H1 (cell line): ENCODE measurements around the gene COL11A1. TPM values are rescaled to one million over a fixed set of nuclear protein-coding genes. Genes with fewer than 3 reads are reported as not detected.

ENCODE experiments used
- CTCF ChIA-PET: fragments of 300-600 bp; sonication (Branson Sonifier 250); formaldehyde crosslinking; loops from one replicate; lab custom pipeline; 2021; ENCODE audit not compliant: partially characterized antibody; lab: Charles Lee
- POLR2A ChIA-PET: fragments of 300-600 bp; sonication (Branson Sonifier 250); formaldehyde crosslinking; loops from one replicate; lab custom pipeline; 2021; ENCODE audit warnings: inconsistent platforms; ENCODE audit not compliant: partially characterized antibody; lab: Charles Lee
- DNase-seq, 2 experiments: peaks; one replicate each; pipeline versions ENCODE4 v3.0.0 to v3.0.0-alpha.2; 2010 to 2022; ENCODE audit warnings: low spot score in 2 of 2, low read depth in 1 of 2, mixed read lengths in 1 of 2
- FAIRE-seq: peaks from 2 replicates; lab custom pipeline; 2011; peaks lifted over from hg19 to GRCh38; lab: Jason Lieb, UNC
- H2AFZ ChIP-seq: 2 replicates; pipeline ENCODE4 v1.8.1; 2012; ENCODE audit warnings: low read length, inconsistent platforms
- H2AK5ac ChIP-seq: 2 replicates; pipeline ENCODE4 v1.6.1; 2013; ENCODE audit warnings: low read depth, low read length
- H2BK120ac ChIP-seq: replicated peaks from 2 replicates; pipeline ENCODE3; 2013; ENCODE audit warnings: low read depth, low read length, inconsistent platforms
- H2BK12ac ChIP-seq: 2 replicates; pipeline ENCODE4 v1.6.1; 2013; ENCODE audit warnings: low read depth, low read length
- H2BK15ac ChIP-seq: 2 replicates; pipeline ENCODE4 v1.6.1; 2013; ENCODE audit warnings: low read length
- H2BK20ac ChIP-seq: 2 replicates; pipeline ENCODE4 v1.6.1; 2013; ENCODE audit warnings: low read length
- H2BK5ac ChIP-seq: 2 replicates; pipeline ENCODE4 v1.6.1; 2013; ENCODE audit warnings: low read depth, low read length
- H3K14ac ChIP-seq: 2 replicates; pipeline ENCODE4 v1.6.1; 2013; ENCODE audit warnings: inconsistent platforms; ENCODE audit not compliant: insufficient read length
- H3K18ac ChIP-seq: 2 replicates; pipeline ENCODE4 v1.6.1; 2013; ENCODE audit warnings: low read length; ENCODE audit errors: extremely low read depth
- H3K23ac ChIP-seq: 2 replicates; pipeline ENCODE4 v1.6.1; 2013; ENCODE audit warnings: inconsistent platforms; ENCODE audit not compliant: insufficient read length
- H3K23me2 ChIP-seq: 2 replicates; pipeline ENCODE4 v1.6.1; 2013; ENCODE audit warnings: low read depth, low read length
- H3K27ac ChIP-seq: 2 replicates; pipeline ENCODE4 v1.6.1; 2011; ENCODE audit warnings: low read depth, low read length, inconsistent platforms
- H3K27me3 ChIP-seq, 4 experiments: replicated peaks in 1 of 4; 1 replicate in 1 of 4; 2 replicates in 3 of 4; pipeline versions ENCODE4 v1.6.1 to v1.8.1; 2011 to 2013; ENCODE audit warnings: low read length in 3 of 4, mild to moderate bottlenecking in 3 of 4, inconsistent platforms in 2 of 4, mixed read lengths in 2 of 4, moderate library complexity in 1 of 4; ENCODE audit not compliant: control insufficient read depth in 3 of 4, insufficient read depth in 3 of 4; ENCODE audit errors: extremely low read depth in 1 of 4
- H3K36me3 ChIP-seq, 4 experiments: 2 replicates each; pipeline versions ENCODE4 v1.6.1 to v1.8.1; 2011 to 2013; ENCODE audit warnings: mild to moderate bottlenecking in 4 of 4, low read length in 3 of 4, moderate library complexity in 2 of 4, control low read depth in 1 of 4, inconsistent platforms in 1 of 4; ENCODE audit not compliant: insufficient read depth in 4 of 4, control insufficient read depth in 2 of 4
- H3K4ac ChIP-seq: replicated peaks from 2 replicates; pipeline ENCODE3; 2013; ENCODE audit warnings: low read length, low read depth, mixed read lengths, inconsistent platforms; ENCODE audit not compliant: insufficient read length
- H3K4me1 ChIP-seq, 4 experiments: replicated peaks in 1 of 4; 1 replicate in 1 of 4; 2 replicates in 3 of 4; pipeline versions ENCODE4 v1.6.1 to v1.8.1; 2011 to 2013; ENCODE audit warnings: low read length in 3 of 4, inconsistent platforms in 2 of 4, mixed read lengths in 1 of 4; ENCODE audit not compliant: insufficient read depth in 4 of 4, control insufficient read depth in 3 of 4
- H3K4me2 ChIP-seq, 2 experiments: 2 replicates each; pipeline versions ENCODE4 v1.6.1 to v1.8.1; 2011 to 2013; ENCODE audit warnings: low read depth in 2 of 2, low read length in 2 of 2, control low read depth in 1 of 2, inconsistent platforms in 1 of 2, mild to moderate bottlenecking in 1 of 2; ENCODE audit not compliant: insufficient read depth in 1 of 2
- H3K4me3 ChIP-seq, 4 experiments: fragments of 200-600, 300-600 bp in 1 of 4; sonication (generic), shearing (Covaris generic), sonication (Bioruptor Twin) in 1 of 4; 2 replicates each; pipeline versions ENCODE4 v1.5.1 to v1.8.1; 2011 to 2016; ENCODE audit warnings: low read length in 4 of 4, low read depth in 3 of 4, control low read depth in 2 of 4, inconsistent platforms in 2 of 4, mild to moderate bottlenecking in 2 of 4, mixed read lengths in 1 of 4, moderate library complexity in 1 of 4; ENCODE audit not compliant: insufficient read depth in 2 of 4; ENCODE audit errors: extremely low read depth in 1 of 4
- H3K56ac ChIP-seq: replicated peaks from 2 replicates; pipeline ENCODE3; 2013; ENCODE audit warnings: low read depth, mild to moderate bottlenecking, mixed read lengths, low read length, inconsistent platforms; ENCODE audit not compliant: insufficient read length
- H3K79me1 ChIP-seq: 2 replicates; pipeline ENCODE4 v1.6.1; 2013; ENCODE audit warnings: low read depth, low read length, control low read depth
- H3K79me2 ChIP-seq, 2 experiments: 2 replicates each; pipeline versions ENCODE4 v1.6.1 to v1.8.1; 2012 to 2013; ENCODE audit warnings: low read length in 2 of 2, mild to moderate bottlenecking in 2 of 2, inconsistent platforms in 1 of 2; ENCODE audit not compliant: insufficient read depth in 2 of 2, control insufficient read depth in 1 of 2
- H3K9ac ChIP-seq, 4 experiments: replicated peaks in 1 of 4; 1 replicate in 1 of 4; 2 replicates in 3 of 4; pipeline versions ENCODE4 v1.6.1 to v1.8.1; 2011 to 2013; ENCODE audit warnings: low read depth in 3 of 4, low read length in 3 of 4, control low read depth in 2 of 4, mild to moderate bottlenecking in 2 of 4, moderate library complexity in 2 of 4, inconsistent platforms in 1 of 4; ENCODE audit errors: extremely low read depth in 1 of 4
- H3K9me3 ChIP-seq, 2 experiments: 2 replicates each; pipeline versions ENCODE4 v1.6.1 to v1.8.1; 2012 to 2013; ENCODE audit warnings: mild to moderate bottlenecking in 2 of 2, moderate library complexity in 2 of 2, control low read depth in 1 of 2, inconsistent platforms in 1 of 2, low read depth in 1 of 2, low read length in 1 of 2, mixed read lengths in 1 of 2; ENCODE audit not compliant: insufficient read depth in 2 of 2
- H4K20me1 ChIP-seq, 2 experiments: replicated peaks in 1 of 2; 2 replicates each; pipeline versions ENCODE3 to v1.8.1; 2011 to 2013; ENCODE audit warnings: inconsistent platforms in 2 of 2, low read length in 2 of 2, mild to moderate bottlenecking in 1 of 2; ENCODE audit not compliant: insufficient read depth in 2 of 2, control insufficient read depth in 1 of 2
- H4K5ac ChIP-seq: 2 replicates; pipeline ENCODE4 v1.6.1; 2013; ENCODE audit warnings: low read length, low read depth, mixed read lengths, inconsistent platforms; ENCODE audit not compliant: insufficient read length
- H4K8ac ChIP-seq: 2 replicates; pipeline ENCODE4 v1.8.0; 2013; ENCODE audit warnings: mild to moderate bottlenecking, moderate library complexity, low read length, inconsistent platforms; ENCODE audit not compliant: insufficient read depth; ENCODE audit errors: extremely low read depth
- H4K91ac ChIP-seq: replicated peaks from 2 replicates; pipeline ENCODE3; 2013; ENCODE audit warnings: low read length, mixed read lengths, inconsistent platforms; ENCODE audit not compliant: insufficient read length
- BCL11A ChIP-seq, 2 experiments: IDR thresholded peaks; one replicate each; pipeline ENCODE4 v1.6.1; 2011; ENCODE audit warnings: low read depth in 2 of 2, low read length in 2 of 2, mild to moderate bottlenecking in 2 of 2
- CEBPB ChIP-seq: IDR thresholded peaks from 2 replicates; pipeline ENCODE4 v1.6.1; 2012; ENCODE audit warnings: low read depth, low read length
- EGR1 ChIP-seq: IDR thresholded peaks from 2 replicates; pipeline ENCODE4 v1.6.1; 2011; ENCODE audit warnings: low read depth, low read length, borderline replicate concordance
- HDAC6 ChIP-seq: IDR thresholded peaks from one replicate; pipeline ENCODE4 v1.7.1; 2012; ENCODE audit warnings: low read depth, mild to moderate bottlenecking, inconsistent platforms, low read length, moderate library complexity
- JUN ChIP-seq: IDR thresholded peaks from 2 replicates; pipeline ENCODE4 v1.6.1; 2011; ENCODE audit warnings: low read depth, mild to moderate bottlenecking, improper control_type of control experiment, low read length
- MAFK ChIP-seq: IDR thresholded peaks from 2 replicates; pipeline ENCODE4 v1.6.1; 2012; ENCODE audit warnings: low read depth, mild to moderate bottlenecking, improper control_type of control experiment, low read length
- PHF8 ChIP-seq: fragments of 200-600 bp; sonication (generic); conservative IDR thresholded peaks from 2 replicates; pipeline ENCODE4 v1.7.1; 2012; ENCODE audit warnings: low read depth, mild to moderate bottlenecking, inconsistent platforms, low read length, moderate library complexity
- POLR2A ChIP-seq, 2 experiments: IDR thresholded peaks; 1 replicate in 1 of 2; 2 replicates in 1 of 2; pipeline ENCODE4 v1.6.1; 2011; ENCODE audit warnings: low read depth in 2 of 2, low read length in 2 of 2, mild to moderate bottlenecking in 2 of 2; ENCODE audit errors: control extremely low read depth in 1 of 2
- POU5F1 ChIP-seq: IDR thresholded peaks from 2 replicates; pipeline ENCODE4 v1.6.1; 2011; ENCODE audit warnings: low read depth, mild to moderate bottlenecking, low read length, moderate library complexity
- RFX5 ChIP-seq: IDR thresholded peaks from 2 replicates; pipeline ENCODE4 v1.6.1; 2011; ENCODE audit warnings: low read depth, low read length, improper control_type of control experiment, borderline replicate concordance
- RXRA ChIP-seq: IDR thresholded peaks from 2 replicates; pipeline ENCODE4 v1.6.1; 2011; ENCODE audit warnings: low read depth, mild to moderate bottlenecking, low read length, moderate library complexity; ENCODE audit not compliant: insufficient read depth
- TAF1 ChIP-seq: IDR thresholded peaks from 2 replicates; pipeline ENCODE4 v1.6.1; 2011; ENCODE audit warnings: mild to moderate bottlenecking, low read depth, low read length
- TBP ChIP-seq: IDR thresholded peaks from 2 replicates; pipeline ENCODE4 v1.6.1; 2011; ENCODE audit warnings: low read depth, low read length, improper control_type of control experiment
- TCF12 ChIP-seq: IDR thresholded peaks from 2 replicates; pipeline ENCODE4 v1.6.1; 2011; ENCODE audit warnings: low read depth, mild to moderate bottlenecking, low read length
- WGBS, 2 experiments: shearing (Covaris generic) in 1 of 2; methylation state at CpG; one replicate each; pipeline versions ENCODE4 v1.1.6 to v1.1.7; 2013 to 2015; ENCODE audit warnings: low lambda C conversion rate in 2 of 2, mixed read lengths in 2 of 2, inconsistent platforms in 1 of 2, low coverage in 1 of 2, missing lambda C conversion rate in 1 of 2; ENCODE audit not compliant: insufficient replicate concordance in 2 of 2, insufficient coverage in 1 of 2, insufficient read length in 1 of 2; ENCODE audit errors: extremely low coverage in 1 of 2, missing lambda C conversion rate in 1 of 2; 5-methylcytosine and 5-hydroxymethylcytosine counted together
- polyA plus RNA-seq, 7 experiments: library from polyadenylated mRNA; depleted of rRNA in 3 of 7; stranded (reverse) in 5 of 7; unstranded in 2 of 7; fragments of >200 nt in 5 of 7; fragments of 200-250 nt in 2 of 7; gene quantifications; 1 replicate in 5 of 7; 2 replicates in 1 of 7; 4 replicates in 1 of 7; pipeline versions ENCODE4 v1.2.1 to v1.2.3, GENCODE V29; 2011 to 2013; ENCODE audit warnings: missing spikeins in 2 of 7, mixed read lengths in 2 of 7
- total RNA-seq: library from RNA; stranded (reverse); fragmentation: NEBNext Ultra II Directional; extraction: Animal tissue kit (Norgen Biotek cat#: 25700); gene quantifications from 2 replicates; pipeline ENCODE4 v1.2.1, GENCODE V29; 2021
- TF ChIP-seq, protein P1 (sequence below): IDR thresholded peaks from 2 replicates; pipeline ENCODE4 v1.6.1; 2012; ENCODE audit warnings: inconsistent platforms

The COL11A1 gene
- total and polyA plus RNA-seq, 2 of the 8 experiments (the other 6 are each of a cell fraction or from before 2014, with no cell fraction given): 4.0 to 27.9 TPM

DNA sequence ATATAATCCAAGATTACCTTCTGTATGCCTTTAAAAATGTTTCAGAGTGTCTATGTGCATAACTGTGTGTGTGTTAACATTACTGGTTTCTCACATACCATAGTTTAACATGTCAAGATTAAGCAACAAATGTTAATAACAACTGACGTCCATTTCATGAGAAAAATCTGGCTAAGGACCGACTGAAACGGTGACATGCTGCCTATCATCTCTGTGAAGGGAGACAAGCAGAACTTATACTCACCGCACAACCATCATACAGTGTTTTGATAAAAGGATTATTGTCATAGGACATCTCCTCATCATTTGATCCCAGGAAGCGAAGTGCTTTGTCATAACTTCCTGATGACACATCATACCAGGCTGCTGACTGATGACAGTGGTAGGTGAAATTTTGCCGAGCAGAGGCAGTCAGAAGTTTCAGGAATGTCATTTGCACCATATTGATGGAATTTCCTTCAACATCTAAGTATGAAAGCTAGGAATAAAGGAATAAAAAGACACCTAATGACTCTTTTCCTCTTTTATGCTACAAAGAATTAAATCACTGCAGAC, 228.8 kb downstream of the COL11A1 start:
- CTCF ChIA-PET: no interaction called here
- no peak for DNase-seq
- H2BK12ac ChIP-seq: no peak overlapping the region
- no peak for TF ChIP-seq TBP
- TF ChIP-seq TAF1: no peak
- no peak for TF ChIP-seq RFX5
- TF ChIP-seq JUN: no peak
- no peak for TF ChIP-seq RXRA
- no peak for TF ChIP-seq POLR2A (IDR thresholded peaks at IDR 0.05; ENCODE audit: control extremely low read depth in 1 of 2, low read depth in 2 of 2, low read length in 2 of 2)
- TF ChIP-seq CEBPB: no peak
- no peak for TF ChIP-seq EGR1
- TF ChIP-seq MAFK: no peak
- no peak for TF ChIP-seq PHF8
- no peak for TF ChIP-seq TCF12
- TF ChIP-seq POU5F1: no peak
- no peak for TF ChIP-seq HDAC6
- TF ChIP-seq BCL11A (IDR thresholded peaks at IDR 0.05; ENCODE audit: low read depth in 2 of 2, low read length in 2 of 2): no peak
- TF ChIP-seq, protein P1, sequence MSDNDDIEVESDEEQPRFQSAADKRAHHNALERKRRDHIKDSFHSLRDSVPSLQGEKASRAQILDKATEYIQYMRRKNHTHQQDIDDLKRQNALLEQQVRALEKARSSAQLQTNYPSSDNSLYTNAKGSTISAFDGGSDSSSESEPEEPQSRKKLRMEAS: no peak

More for the DNA sequence above, 228.8 kb downstream of the COL11A1 start:
- FAIRE-seq: no peak
- 95% methylated on average over 6 of the region's 6 CpGs; no CpG with 5 or more reads in 1 of the 2 experiments for WGBS, 2 experiments
- H3K4me3 ChIP-seq: no peak overlapping the region
- H2AK5ac ChIP-seq: no peak overlapping the region
- H4K5ac ChIP-seq: no peak overlapping the region
- no peaks in the 10 kb centered on the region for H3K79me2 ChIP-seq
- H3K23me2 ChIP-seq: no peaks in the 10 kb centered on the region
- H3K23ac ChIP-seq: no peak overlapping the region
- no peak overlapping the region for H3K4ac ChIP-seq
- H3K9me3 ChIP-seq: no peaks in the 10 kb centered on the region
- no peak overlapping the region for H3K14ac ChIP-seq
- no peak overlapping the region for H2BK5ac ChIP-seq
- H2BK120ac ChIP-seq: no peak overlapping the region
- no peaks in the 10 kb centered on the region for H3K27me3 ChIP-seq
- no peak overlapping the region for H3K56ac ChIP-seq
- H4K91ac ChIP-seq: no peak overlapping the region
- H2BK20ac ChIP-seq: no peak overlapping the region
- H3K18ac ChIP-seq: no peak overlapping the region
- peaks cover 0 to 3% (median 0%) of the 10 kb centered on the region in 4 experiments; a peak in 2 of 7 replicates for H3K4me1 ChIP-seq
- H3K4me2 ChIP-seq: no peak overlapping the region
- H3K27ac ChIP-seq: no peak overlapping the region
- POLR2A ChIA-PET: no interaction called here
- H3K79me1 ChIP-seq: no peaks in the 10 kb centered on the region
- no peaks in the 10 kb centered on the region for H3K36me3 ChIP-seq
- H4K8ac ChIP-seq: no peak overlapping the region
- no peak overlapping the region for H2BK15ac ChIP-seq
- no peaks in the 10 kb centered on the region for H4K20me1 ChIP-seq
- no peak overlapping the region for H2AFZ ChIP-seq
- no peak overlapping the region for H3K9ac ChIP-seq
